H1 (cell line): Measurements from ENCODE around the gene TMEM170A. TPM values are rescaled to one million over a fixed set of nuclear protein-coding genes. Genes with fewer than 3 reads are reported as not detected.

ENCODE experiments used
- CTCF ChIA-PET: fragments of 300-600 bp; sonication (Branson Sonifier 250); formaldehyde crosslinking; loops from one replicate; lab custom pipeline; 2021; ENCODE audit not compliant: partially characterized antibody; lab: Charles Lee
- POLR2A ChIA-PET: fragments of 300-600 bp; sonication (Branson Sonifier 250); formaldehyde crosslinking; loops from one replicate; lab custom pipeline; 2021; ENCODE audit warnings: inconsistent platforms; ENCODE audit not compliant: partially characterized antibody; lab: Charles Lee
- DNase-seq, 2 experiments: peaks; one replicate each; pipeline versions ENCODE4 v3.0.0 to v3.0.0-alpha.2; 2010 to 2022; ENCODE audit warnings: low spot score in 2 of 2, low read depth in 1 of 2, mixed read lengths in 1 of 2
- FAIRE-seq: peaks from 2 replicates; lab custom pipeline; 2011; peaks lifted over from hg19 to GRCh38; lab: Jason Lieb, UNC
- H2AFZ ChIP-seq: 2 replicates; pipeline ENCODE4 v1.8.1; 2012; ENCODE audit warnings: low read length, inconsistent platforms
- H2AK5ac ChIP-seq: 2 replicates; pipeline ENCODE4 v1.6.1; 2013; ENCODE audit warnings: low read depth, low read length
- H2BK120ac ChIP-seq: replicated peaks from 2 replicates; pipeline ENCODE3; 2013; ENCODE audit warnings: low read depth, low read length, inconsistent platforms
- H2BK12ac ChIP-seq: 2 replicates; pipeline ENCODE4 v1.6.1; 2013; ENCODE audit warnings: low read depth, low read length
- H2BK15ac ChIP-seq: 2 replicates; pipeline ENCODE4 v1.6.1; 2013; ENCODE audit warnings: low read length
- H2BK20ac ChIP-seq: 2 replicates; pipeline ENCODE4 v1.6.1; 2013; ENCODE audit warnings: low read length
- H2BK5ac ChIP-seq: 2 replicates; pipeline ENCODE4 v1.6.1; 2013; ENCODE audit warnings: low read depth, low read length
- H3K14ac ChIP-seq: 2 replicates; pipeline ENCODE4 v1.6.1; 2013; ENCODE audit warnings: inconsistent platforms; ENCODE audit not compliant: insufficient read length
- H3K18ac ChIP-seq: 2 replicates; pipeline ENCODE4 v1.6.1; 2013; ENCODE audit warnings: low read length; ENCODE audit errors: extremely low read depth
- H3K23ac ChIP-seq: 2 replicates; pipeline ENCODE4 v1.6.1; 2013; ENCODE audit warnings: inconsistent platforms; ENCODE audit not compliant: insufficient read length
- H3K23me2 ChIP-seq: 2 replicates; pipeline ENCODE4 v1.6.1; 2013; ENCODE audit warnings: low read depth, low read length
- H3K27ac ChIP-seq: 2 replicates; pipeline ENCODE4 v1.6.1; 2011; ENCODE audit warnings: low read depth, low read length, inconsistent platforms
- H3K27me3 ChIP-seq, 4 experiments: replicated peaks in 1 of 4; 1 replicate in 1 of 4; 2 replicates in 3 of 4; pipeline versions ENCODE4 v1.6.1 to v1.8.1; 2011 to 2013; ENCODE audit warnings: low read length in 3 of 4, mild to moderate bottlenecking in 3 of 4, inconsistent platforms in 2 of 4, mixed read lengths in 2 of 4, moderate library complexity in 1 of 4; ENCODE audit not compliant: control insufficient read depth in 3 of 4, insufficient read depth in 3 of 4; ENCODE audit errors: extremely low read depth in 1 of 4
- H3K36me3 ChIP-seq, 4 experiments: 2 replicates each; pipeline versions ENCODE4 v1.6.1 to v1.8.1; 2011 to 2013; ENCODE audit warnings: mild to moderate bottlenecking in 4 of 4, low read length in 3 of 4, moderate library complexity in 2 of 4, control low read depth in 1 of 4, inconsistent platforms in 1 of 4; ENCODE audit not compliant: insufficient read depth in 4 of 4, control insufficient read depth in 2 of 4
- H3K4ac ChIP-seq: replicated peaks from 2 replicates; pipeline ENCODE3; 2013; ENCODE audit warnings: low read length, low read depth, mixed read lengths, inconsistent platforms; ENCODE audit not compliant: insufficient read length
- H3K4me1 ChIP-seq, 4 experiments: replicated peaks in 1 of 4; 1 replicate in 1 of 4; 2 replicates in 3 of 4; pipeline versions ENCODE4 v1.6.1 to v1.8.1; 2011 to 2013; ENCODE audit warnings: low read length in 3 of 4, inconsistent platforms in 2 of 4, mixed read lengths in 1 of 4; ENCODE audit not compliant: insufficient read depth in 4 of 4, control insufficient read depth in 3 of 4
- H3K4me2 ChIP-seq, 2 experiments: 2 replicates each; pipeline versions ENCODE4 v1.6.1 to v1.8.1; 2011 to 2013; ENCODE audit warnings: low read depth in 2 of 2, low read length in 2 of 2, control low read depth in 1 of 2, inconsistent platforms in 1 of 2, mild to moderate bottlenecking in 1 of 2; ENCODE audit not compliant: insufficient read depth in 1 of 2
- H3K4me3 ChIP-seq, 4 experiments: fragments of 200-600, 300-600 bp in 1 of 4; sonication (generic), shearing (Covaris generic), sonication (Bioruptor Twin) in 1 of 4; 2 replicates each; pipeline versions ENCODE4 v1.5.1 to v1.8.1; 2011 to 2016; ENCODE audit warnings: low read length in 4 of 4, low read depth in 3 of 4, control low read depth in 2 of 4, inconsistent platforms in 2 of 4, mild to moderate bottlenecking in 2 of 4, mixed read lengths in 1 of 4, moderate library complexity in 1 of 4; ENCODE audit not compliant: insufficient read depth in 2 of 4; ENCODE audit errors: extremely low read depth in 1 of 4
- H3K56ac ChIP-seq: replicated peaks from 2 replicates; pipeline ENCODE3; 2013; ENCODE audit warnings: low read depth, mild to moderate bottlenecking, mixed read lengths, low read length, inconsistent platforms; ENCODE audit not compliant: insufficient read length
- H3K79me1 ChIP-seq: 2 replicates; pipeline ENCODE4 v1.6.1; 2013; ENCODE audit warnings: low read depth, low read length, control low read depth
- H3K79me2 ChIP-seq, 2 experiments: 2 replicates each; pipeline versions ENCODE4 v1.6.1 to v1.8.1; 2012 to 2013; ENCODE audit warnings: low read length in 2 of 2, mild to moderate bottlenecking in 2 of 2, inconsistent platforms in 1 of 2; ENCODE audit not compliant: insufficient read depth in 2 of 2, control insufficient read depth in 1 of 2
- H3K9ac ChIP-seq, 4 experiments: replicated peaks in 1 of 4; 1 replicate in 1 of 4; 2 replicates in 3 of 4; pipeline versions ENCODE4 v1.6.1 to v1.8.1; 2011 to 2013; ENCODE audit warnings: low read depth in 3 of 4, low read length in 3 of 4, control low read depth in 2 of 4, mild to moderate bottlenecking in 2 of 4, moderate library complexity in 2 of 4, inconsistent platforms in 1 of 4; ENCODE audit errors: extremely low read depth in 1 of 4
- H3K9me3 ChIP-seq, 2 experiments: 2 replicates each; pipeline versions ENCODE4 v1.6.1 to v1.8.1; 2012 to 2013; ENCODE audit warnings: mild to moderate bottlenecking in 2 of 2, moderate library complexity in 2 of 2, control low read depth in 1 of 2, inconsistent platforms in 1 of 2, low read depth in 1 of 2, low read length in 1 of 2, mixed read lengths in 1 of 2; ENCODE audit not compliant: insufficient read depth in 2 of 2
- H4K20me1 ChIP-seq, 2 experiments: replicated peaks in 1 of 2; 2 replicates each; pipeline versions ENCODE3 to v1.8.1; 2011 to 2013; ENCODE audit warnings: inconsistent platforms in 2 of 2, low read length in 2 of 2, mild to moderate bottlenecking in 1 of 2; ENCODE audit not compliant: insufficient read depth in 2 of 2, control insufficient read depth in 1 of 2
- H4K5ac ChIP-seq: 2 replicates; pipeline ENCODE4 v1.6.1; 2013; ENCODE audit warnings: low read length, low read depth, mixed read lengths, inconsistent platforms; ENCODE audit not compliant: insufficient read length
- H4K8ac ChIP-seq: 2 replicates; pipeline ENCODE4 v1.8.0; 2013; ENCODE audit warnings: mild to moderate bottlenecking, moderate library complexity, low read length, inconsistent platforms; ENCODE audit not compliant: insufficient read depth; ENCODE audit errors: extremely low read depth
- H4K91ac ChIP-seq: replicated peaks from 2 replicates; pipeline ENCODE3; 2013; ENCODE audit warnings: low read length, mixed read lengths, inconsistent platforms; ENCODE audit not compliant: insufficient read length
- BCL11A ChIP-seq, 2 experiments: IDR thresholded peaks; one replicate each; pipeline ENCODE4 v1.6.1; 2011; ENCODE audit warnings: low read depth in 2 of 2, low read length in 2 of 2, mild to moderate bottlenecking in 2 of 2
- BRCA1 ChIP-seq: IDR thresholded peaks from 2 replicates; pipeline ENCODE4 v1.6.1; 2012; ENCODE audit warnings: low read depth, low read length, improper control_type of control experiment
- CHD1 ChIP-seq: IDR thresholded peaks from 2 replicates; pipeline ENCODE4 v1.6.1; 2012; ENCODE audit warnings: low read depth, low read length, improper control_type of control experiment
- CREB1 ChIP-seq: IDR thresholded peaks from 2 replicates; pipeline ENCODE4 v1.6.1; 2012; ENCODE audit warnings: inconsistent platforms
- CTBP2 ChIP-seq: IDR thresholded peaks from 2 replicates; pipeline ENCODE4 v1.7.0; 2011; ENCODE audit warnings: borderline replicate concordance, mild to moderate bottlenecking, moderate library complexity, mixed read lengths, low read length; ENCODE audit not compliant: insufficient read depth, insufficient read length
- HDAC6 ChIP-seq: IDR thresholded peaks from one replicate; pipeline ENCODE4 v1.7.1; 2012; ENCODE audit warnings: low read depth, mild to moderate bottlenecking, inconsistent platforms, low read length, moderate library complexity
- JUN ChIP-seq: IDR thresholded peaks from 2 replicates; pipeline ENCODE4 v1.6.1; 2011; ENCODE audit warnings: low read depth, mild to moderate bottlenecking, improper control_type of control experiment, low read length
- NANOG ChIP-seq: IDR thresholded peaks from 2 replicates; pipeline ENCODE4 v1.6.1; 2011; ENCODE audit warnings: low read length, low read depth, mild to moderate bottlenecking, inconsistent platforms; ENCODE audit not compliant: insufficient read depth, poor library complexity, severe bottlenecking
- RBBP5 ChIP-seq: IDR thresholded peaks from 2 replicates; pipeline ENCODE4 v1.7.1; 2012; ENCODE audit warnings: low read depth, mild to moderate bottlenecking, inconsistent platforms, low read length, moderate library complexity, borderline replicate concordance
- SP1 ChIP-seq: IDR thresholded peaks from 2 replicates; pipeline ENCODE4 v1.6.1; 2011; ENCODE audit warnings: low read depth, low read length
- SP2 ChIP-seq: IDR thresholded peaks from 2 replicates; pipeline ENCODE4 v1.6.1; 2012; ENCODE audit warnings: mild to moderate bottlenecking, low read length, inconsistent platforms
- WGBS, 2 experiments: shearing (Covaris generic) in 1 of 2; methylation state at CpG; one replicate each; pipeline versions ENCODE4 v1.1.6 to v1.1.7; 2013 to 2015; ENCODE audit warnings: low lambda C conversion rate in 2 of 2, mixed read lengths in 2 of 2, inconsistent platforms in 1 of 2, low coverage in 1 of 2, missing lambda C conversion rate in 1 of 2; ENCODE audit not compliant: insufficient replicate concordance in 2 of 2, insufficient coverage in 1 of 2, insufficient read length in 1 of 2; ENCODE audit errors: extremely low coverage in 1 of 2, missing lambda C conversion rate in 1 of 2; 5-methylcytosine and 5-hydroxymethylcytosine counted together
- polyA plus RNA-seq, 7 experiments: library from polyadenylated mRNA; depleted of rRNA in 3 of 7; stranded (reverse) in 5 of 7; unstranded in 2 of 7; fragments of >200 nt in 5 of 7; fragments of 200-250 nt in 2 of 7; gene quantifications; 1 replicate in 5 of 7; 2 replicates in 1 of 7; 4 replicates in 1 of 7; pipeline versions ENCODE4 v1.2.1 to v1.2.3, GENCODE V29; 2011 to 2013; ENCODE audit warnings: missing spikeins in 2 of 7, mixed read lengths in 2 of 7
- total RNA-seq: library from RNA; stranded (reverse); fragmentation: NEBNext Ultra II Directional; extraction: Animal tissue kit (Norgen Biotek cat#: 25700); gene quantifications from 2 replicates; pipeline ENCODE4 v1.2.1, GENCODE V29; 2021
- TF ChIP-seq, protein P1 (sequence below): IDR thresholded peaks from 2 replicates; pipeline ENCODE4 v1.6.1; 2012; ENCODE audit warnings: inconsistent platforms
- TF ChIP-seq, protein P2 (sequence below): IDR thresholded peaks from 2 replicates; pipeline ENCODE4 v1.6.1; 2011; ENCODE audit warnings: low read depth, mild to moderate bottlenecking, low read length; ENCODE audit not compliant: insufficient read depth

TMEM170A gene
- total and polyA plus RNA-seq, 2 of the 8 experiments (the other 6 are each of a cell fraction or from before 2014, with no cell fraction given), result 22.9 to 56.6 TPM

DNA sequence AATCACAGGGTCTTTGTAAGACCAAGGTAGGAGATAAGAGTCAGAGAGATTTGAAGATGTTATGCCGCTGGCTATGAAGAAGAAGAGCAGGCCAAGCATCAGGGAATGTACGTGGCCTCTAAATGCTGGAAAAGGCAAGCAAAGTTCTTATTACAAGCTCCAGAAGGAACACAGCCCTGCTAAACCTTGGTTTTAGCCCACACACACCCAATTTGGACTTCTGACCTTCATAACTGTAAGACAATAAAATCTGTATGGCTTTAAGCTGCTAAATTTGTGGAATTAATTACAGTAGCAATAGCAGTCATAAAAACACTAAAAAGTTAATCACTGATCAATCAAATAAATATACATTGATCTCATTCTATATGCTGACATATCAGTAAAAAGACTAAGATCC lies 6.0 kb downstream of the TMEM170A start:
- Histone ChIP-seq H4K5ac (no peak overlapping the region), H3K79me1 (peaks cover 11% of the 10 kb centered on the region), H4K91ac (no peak overlapping the region), H2AK5ac (no peak overlapping the region), H3K79me2 (peaks cover 15 to 96% of the 10 kb centered on the region in 2 experiments), H4K20me1 (peaks cover 12 to 28% of the 10 kb centered on the region in 2 experiments), H3K9me3 (no peaks in the 10 kb centered on the region), H2BK120ac (no peak overlapping the region), H3K4ac (no peak overlapping the region), H2BK12ac (no peak overlapping the region), H4K8ac (no peak overlapping the region), H3K14ac (no peak overlapping the region), H3K27ac (no peak overlapping the region), H3K4me1 (peaks cover 3 to 8% (median 5%) of the 10 kb centered on the region in 4 experiments; a peak in 6 of 7 replicates), H3K4me2 (no peak overlapping the region), H3K27me3 (no peaks in the 10 kb centered on the region), H2BK5ac (no peak overlapping the region), H3K4me3 (no peak overlapping the region), H2BK20ac (no peak overlapping the region), H2BK15ac (no peak overlapping the region), H3K18ac (no peak overlapping the region), H3K56ac (no peak overlapping the region), H2AFZ (no peak overlapping the region), H3K23me2 (0 out of 2 replicates have a peak, but pooled peaks cover under 1% of the 10 kb centered on the region), H3K36me3 (no peaks in the 10 kb centered on the region), H3K23ac (no peak overlapping the region), H3K9ac (no peak overlapping the region; a peak in 1 of 7 replicates)
- WGBS, 2 experiments, result 94% methylated on average over 2 of the region's 2 CpGs; no CpG with 5 or more reads in 1 of the 2 experiments
- TF ChIP-seq SP2, result no peak
- TF ChIP-seq RBBP5, result no peak
- TF ChIP-seq CHD1, result no peak
- TF ChIP-seq BRCA1, result no peak
- TF ChIP-seq SP1, result no peak
- TF ChIP-seq, protein P1, sequence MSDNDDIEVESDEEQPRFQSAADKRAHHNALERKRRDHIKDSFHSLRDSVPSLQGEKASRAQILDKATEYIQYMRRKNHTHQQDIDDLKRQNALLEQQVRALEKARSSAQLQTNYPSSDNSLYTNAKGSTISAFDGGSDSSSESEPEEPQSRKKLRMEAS, result no peak
- TF ChIP-seq CTBP2, result no peak
- TF ChIP-seq HDAC6, result no peak
- no peak for TF ChIP-seq NANOG
- TF ChIP-seq CREB1, result no peak
- no peak for TF ChIP-seq BCL11A (IDR thresholded peaks at IDR 0.05; ENCODE audit: low read depth in 2 of 2, low read length in 2 of 2)
- no peak for TF ChIP-seq JUN
- TF ChIP-seq, protein P2, sequence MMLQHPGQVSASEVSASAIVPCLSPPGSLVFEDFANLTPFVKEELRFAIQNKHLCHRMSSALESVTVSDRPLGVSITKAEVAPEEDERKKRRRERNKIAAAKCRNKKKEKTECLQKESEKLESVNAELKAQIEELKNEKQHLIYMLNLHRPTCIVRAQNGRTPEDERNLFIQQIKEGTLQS, result no peak
- ChIA-PET POLR2A (interaction anchor here (0.5 to 3.7 kb wide), 4 partner anchors 25 to 304 kb away, joined by 3 to 21 read pairs (median 4); partner anchors contain the start of gene CFDP1), CTCF (interaction anchor here (0.6 to 2.4 kb wide), 2 partner anchors 8 to 57 kb away, joined by 3 to 5 read pairs; no protein-coding TSS in a partner anchor)
- no peak for FAIRE-seq
- DNase-seq, result no peak
